Measurements from ENCODE around the gene NTSR1.

DNA sequence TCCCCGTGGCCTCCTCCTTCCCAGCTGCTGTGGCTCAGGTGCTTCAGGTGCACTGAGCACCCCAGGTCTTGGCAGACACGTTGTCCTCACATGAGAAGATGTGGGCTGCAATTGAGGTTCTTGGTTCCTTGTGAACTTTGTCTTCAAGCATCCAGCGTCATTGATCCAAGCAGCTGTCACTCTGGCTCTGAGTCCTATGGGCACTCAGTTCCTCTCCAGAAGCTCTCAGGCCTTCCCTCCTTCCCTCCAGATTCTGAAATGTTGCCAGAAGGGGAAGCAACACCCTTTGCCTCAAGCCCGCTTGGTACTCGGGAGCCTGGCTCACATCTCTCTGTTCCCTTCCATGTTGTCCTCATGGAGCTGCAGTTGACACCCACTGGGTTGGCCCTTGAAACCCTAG, 79.2 kb downstream of the NTSR1 start:
- TF ChIP-seq, protein P1, sequence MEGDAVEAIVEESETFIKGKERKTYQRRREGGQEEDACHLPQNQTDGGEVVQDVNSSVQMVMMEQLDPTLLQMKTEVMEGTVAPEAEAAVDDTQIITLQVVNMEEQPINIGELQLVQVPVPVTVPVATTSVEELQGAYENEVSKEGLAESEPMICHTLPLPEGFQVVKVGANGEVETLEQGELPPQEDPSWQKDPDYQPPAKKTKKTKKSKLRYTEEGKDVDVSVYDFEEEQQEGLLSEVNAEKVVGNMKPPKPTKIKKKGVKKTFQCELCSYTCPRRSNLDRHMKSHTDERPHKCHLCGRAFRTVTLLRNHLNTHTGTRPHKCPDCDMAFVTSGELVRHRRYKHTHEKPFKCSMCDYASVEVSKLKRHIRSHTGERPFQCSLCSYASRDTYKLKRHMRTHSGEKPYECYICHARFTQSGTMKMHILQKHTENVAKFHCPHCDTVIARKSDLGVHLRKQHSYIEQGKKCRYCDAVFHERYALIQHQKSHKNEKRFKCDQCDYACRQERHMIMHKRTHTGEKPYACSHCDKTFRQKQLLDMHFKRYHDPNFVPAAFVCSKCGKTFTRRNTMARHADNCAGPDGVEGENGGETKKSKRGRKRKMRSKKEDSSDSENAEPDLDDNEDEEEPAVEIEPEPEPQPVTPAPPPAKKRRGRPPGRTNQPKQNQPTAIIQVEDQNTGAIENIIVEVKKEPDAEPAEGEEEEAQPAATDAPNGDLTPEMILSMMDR (IDR thresholded peaks at IDR 0.05): no peak
- no peak for TF ChIP-seq ZFX (IDR thresholded peaks at IDR 0.05; ENCODE audit: borderline replicate concordance)
